ENCODE data around the gene CHD3.
"Not testable (repeated sequence)": the region's sequence is repeated elsewhere in the genome, so short reads cannot be mapped to it uniquely, and the experiment has no call there.

The CHD3 gene

DNA sequence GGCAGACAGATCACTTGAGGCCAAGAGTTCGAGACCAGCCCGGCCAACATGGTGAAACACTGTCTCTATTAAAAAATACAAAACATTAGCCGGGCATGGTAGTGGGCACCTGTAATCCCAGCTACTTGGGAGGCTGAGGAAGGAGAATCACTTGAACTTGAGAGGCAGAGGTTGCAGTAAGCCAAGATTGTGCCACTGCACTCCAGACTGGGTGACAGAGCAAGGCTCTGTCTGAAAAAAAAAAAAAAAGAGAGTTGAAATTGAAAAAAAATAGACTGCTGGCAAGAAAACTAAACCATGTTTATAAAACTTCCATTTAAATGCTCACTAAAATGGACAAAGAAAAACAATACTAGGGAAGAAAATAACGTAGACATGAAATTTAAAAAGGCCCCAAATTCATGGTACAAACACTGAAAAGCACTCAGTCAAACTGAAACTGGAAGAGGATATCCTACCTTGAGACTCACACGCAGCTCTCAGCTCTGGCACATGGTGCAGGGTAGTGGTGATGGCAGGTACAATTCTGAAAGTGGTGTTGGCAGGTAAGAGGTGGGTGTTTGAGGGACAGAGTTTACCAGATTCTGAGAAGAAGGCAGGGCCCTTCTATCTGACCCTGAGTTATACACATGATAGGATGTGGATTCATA lies 62.7 kb downstream of the CHD3 start:
- no peaks in the 10 kb centered on the region for H3K4me1 ChIP-seq (ENCODE audit: insufficient read depth, low read length)
- no peak overlapping the region for H3K9ac ChIP-seq (ENCODE audit: low read depth, low read length)
- H3K4me2 ChIP-seq (ENCODE audit: insufficient read depth, low read length), result no peak overlapping the region
- TF ChIP-seq, protein P1, sequence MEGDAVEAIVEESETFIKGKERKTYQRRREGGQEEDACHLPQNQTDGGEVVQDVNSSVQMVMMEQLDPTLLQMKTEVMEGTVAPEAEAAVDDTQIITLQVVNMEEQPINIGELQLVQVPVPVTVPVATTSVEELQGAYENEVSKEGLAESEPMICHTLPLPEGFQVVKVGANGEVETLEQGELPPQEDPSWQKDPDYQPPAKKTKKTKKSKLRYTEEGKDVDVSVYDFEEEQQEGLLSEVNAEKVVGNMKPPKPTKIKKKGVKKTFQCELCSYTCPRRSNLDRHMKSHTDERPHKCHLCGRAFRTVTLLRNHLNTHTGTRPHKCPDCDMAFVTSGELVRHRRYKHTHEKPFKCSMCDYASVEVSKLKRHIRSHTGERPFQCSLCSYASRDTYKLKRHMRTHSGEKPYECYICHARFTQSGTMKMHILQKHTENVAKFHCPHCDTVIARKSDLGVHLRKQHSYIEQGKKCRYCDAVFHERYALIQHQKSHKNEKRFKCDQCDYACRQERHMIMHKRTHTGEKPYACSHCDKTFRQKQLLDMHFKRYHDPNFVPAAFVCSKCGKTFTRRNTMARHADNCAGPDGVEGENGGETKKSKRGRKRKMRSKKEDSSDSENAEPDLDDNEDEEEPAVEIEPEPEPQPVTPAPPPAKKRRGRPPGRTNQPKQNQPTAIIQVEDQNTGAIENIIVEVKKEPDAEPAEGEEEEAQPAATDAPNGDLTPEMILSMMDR (IDR thresholded peaks at IDR 0.05; ENCODE audit: borderline replicate concordance, extremely low read depth, low read length, poor library complexity, severe bottlenecking), result no peak
- no peak for TF ChIP-seq EZH2 (IDR thresholded peaks at IDR 0.05; ENCODE audit: borderline replicate concordance, low read depth, low read length, severe bottlenecking)
- H3K9me3 ChIP-seq (ENCODE audit: insufficient read depth, low read length, severe bottlenecking), result no peaks in the 10 kb centered on the region
- H3K36me3 ChIP-seq (ENCODE audit: insufficient read depth, low read length), result peaks cover 32% of the 10 kb centered on the region
- H3K27me3 ChIP-seq (ENCODE audit: insufficient read depth, low read length, poor library complexity), result no peaks in the 10 kb centered on the region
- H3K79me2 ChIP-seq (ENCODE audit: insufficient read depth, low read length), result no peaks in the 10 kb centered on the region
- no peak overlapping the region for H3K27ac ChIP-seq (ENCODE audit: low read length)
- no peaks in the 10 kb centered on the region for H4K20me1 ChIP-seq (ENCODE audit: insufficient read depth, low read length)
- ATAC-seq (ENCODE audit: insufficient read depth, low read depth) (no peak), DNase-seq (no peak)
- no peak overlapping the region for H3K4me3 ChIP-seq (ENCODE audit: low read depth in 1 of 2, low read length in 2 of 2)
- no peak overlapping the region for H2AFZ ChIP-seq (ENCODE audit: low read depth, low read length)

DNA sequence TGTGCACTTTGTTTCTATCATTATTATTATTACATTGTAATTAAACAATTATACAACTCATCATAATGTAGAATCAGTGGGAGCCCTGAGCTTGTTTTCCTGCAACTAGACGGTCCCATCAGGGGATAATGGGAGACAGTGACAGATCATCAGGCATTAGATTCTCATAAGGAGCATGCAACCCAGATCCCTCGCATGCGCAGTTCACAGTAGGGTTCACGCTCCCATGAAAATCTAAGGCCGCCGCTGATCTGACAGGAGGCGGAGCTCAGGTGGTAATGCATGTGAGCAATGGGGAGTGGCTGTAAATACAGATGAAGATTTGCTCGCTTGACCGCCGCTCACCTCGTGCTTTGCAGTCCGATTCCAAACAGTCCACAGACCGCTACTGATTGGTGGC lies 64.7 kb downstream of the CHD3 start:
- H3K27me3 ChIP-seq (ENCODE audit: insufficient read depth, low read length, poor library complexity); H3K9ac ChIP-seq (ENCODE audit: low read depth, low read length); H3K27ac ChIP-seq (ENCODE audit: low read length); H3K9me3 ChIP-seq (ENCODE audit: insufficient read depth, low read length, severe bottlenecking); H3K79me2 ChIP-seq (ENCODE audit: insufficient read depth, low read length); H3K4me3 ChIP-seq (ENCODE audit: low read depth in 1 of 2, low read length in 2 of 2); ATAC-seq (ENCODE audit: insufficient read depth, low read depth); H3K4me2 ChIP-seq (ENCODE audit: insufficient read depth, low read length); H4K20me1 ChIP-seq (ENCODE audit: insufficient read depth, low read length); H3K4me1 ChIP-seq (ENCODE audit: insufficient read depth, low read length); H2AFZ ChIP-seq (ENCODE audit: low read depth, low read length); DNase-seq: not testable (repeated sequence)
- peaks cover 15% of the 10 kb centered on the region for H3K36me3 ChIP-seq (ENCODE audit: insufficient read depth, low read length)

DNA sequence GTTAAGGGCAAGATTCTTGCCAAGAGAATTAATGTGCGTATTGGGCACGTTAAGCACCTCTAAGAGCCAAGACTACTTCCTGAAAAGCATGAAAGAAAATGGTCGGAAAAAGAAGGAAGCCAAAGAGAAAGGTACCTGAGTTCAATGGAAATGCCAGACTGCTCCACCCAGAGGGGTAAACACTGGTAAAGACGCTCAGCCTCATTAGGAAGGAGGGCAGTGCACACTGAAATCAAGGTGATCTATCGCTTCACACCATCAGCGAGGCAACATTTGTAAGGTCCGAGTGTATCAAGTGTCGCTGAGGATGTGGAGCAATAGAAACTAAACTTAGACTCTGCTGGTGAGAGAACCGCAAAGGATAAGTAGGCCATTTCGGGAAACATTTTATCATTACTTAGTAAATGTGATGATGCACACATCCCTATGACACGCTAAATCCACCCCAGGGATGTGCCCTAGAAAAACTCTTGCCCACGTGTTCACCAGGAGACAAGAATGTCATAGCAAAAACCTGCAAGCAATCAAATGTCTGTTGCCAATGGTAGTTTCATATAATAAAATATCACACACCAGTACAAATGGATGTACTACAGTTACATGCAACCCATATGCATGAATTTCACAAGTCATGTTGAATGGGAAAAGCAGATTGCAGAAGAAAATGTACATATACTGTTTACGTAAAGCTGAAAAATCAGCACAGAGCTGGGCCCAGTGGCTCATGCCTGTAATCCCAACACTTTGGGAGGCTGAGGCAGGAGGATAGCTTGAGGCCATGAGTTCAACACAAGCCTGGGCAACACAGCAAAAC lies 67.0 kb downstream of the CHD3 start:
- H3K9ac ChIP-seq (ENCODE audit: low read depth, low read length), result no peak overlapping the region
- no peak for DNase-seq

More for the DNA sequence above, 67.0 kb downstream of the CHD3 start:
- no peak overlapping the region for H2AFZ ChIP-seq (ENCODE audit: low read depth, low read length)
- ATAC-seq (ENCODE audit: insufficient read depth, low read depth), result no peak
- H3K9me3 ChIP-seq (ENCODE audit: insufficient read depth, low read length, severe bottlenecking), result no peaks in the 10 kb centered on the region
- H3K27me3 ChIP-seq (ENCODE audit: insufficient read depth, low read length, poor library complexity), result peaks cover 4% of the 10 kb centered on the region
- no peak overlapping the region for H3K4me2 ChIP-seq (ENCODE audit: insufficient read depth, low read length)
- TF ChIP-seq, protein P1 (IDR thresholded peaks at IDR 0.05; ENCODE audit: borderline replicate concordance, extremely low read depth, low read length, poor library complexity, severe bottlenecking), result no peak
- no peaks in the 10 kb centered on the region for H3K4me1 ChIP-seq (ENCODE audit: insufficient read depth, low read length)
- H3K4me3 ChIP-seq (ENCODE audit: low read depth in 1 of 2, low read length in 2 of 2), result no peak overlapping the region
- no peak overlapping the region for H3K27ac ChIP-seq (ENCODE audit: low read length)
- no peaks in the 10 kb centered on the region for H3K79me2 ChIP-seq (ENCODE audit: insufficient read depth, low read length)
- H4K20me1 ChIP-seq (ENCODE audit: insufficient read depth, low read length), result no peaks in the 10 kb centered on the region
- no peaks in the 10 kb centered on the region for H3K36me3 ChIP-seq (ENCODE audit: insufficient read depth, low read length)

All from DND-41 (cell line).